Ovary (tissue), 9 donors: ENCODE measurements around the gene CALB2. TPM values are rescaled to one million over a fixed set of nuclear protein-coding genes. Genes with fewer than 3 reads are reported as not detected.

Experiments
- DNase-seq, 5 donors: peaks; one replicate each; pipeline ENCODE4 v3.0.0-alpha.2; 2019 to 2020
- H3K27ac ChIP-seq, 2 donors: fragments of 200-600 bp; one replicate each; pipeline versions ENCODE4 v1.5.1 to v1.8.0; 2019 to 2022
- H3K27me3 ChIP-seq: fragments of 200-600 bp; one replicate; pipeline ENCODE4 v1.8.0; 2022
- H3K36me3 ChIP-seq: fragments of 200-600 bp; sonication (generic); one replicate; pipeline ENCODE4 v1.5.1; 2019
- H3K4me1 ChIP-seq: one replicate; pipeline ENCODE4 v1.8.1; 2013; ENCODE audit warnings: mild to moderate bottlenecking, moderate library complexity; ENCODE audit not compliant: insufficient read depth
- H3K4me3 ChIP-seq: fragments of 200-600 bp; sonication (generic); one replicate; pipeline ENCODE4 v1.5.1; 2017
- H3K9me3 ChIP-seq, 2 donors: fragments of 200-600 bp in 1 of 2; sonication (generic) in 1 of 2; one replicate each; pipeline versions ENCODE4 v1.5.1 to v1.8.1; 2013 to 2019; ENCODE audit warnings: mild to moderate bottlenecking in 1 of 2, moderate library complexity in 1 of 2
- EP300 ChIP-seq: sonication (generic); formaldehyde crosslinking; IDR thresholded peaks from one replicate; pipeline ENCODE4 v1.6.1; 2017; ENCODE audit warnings: antibody characterized with exemption
- POLR2A ChIP-seq: fragments of 450-650 bp; IDR thresholded peaks from one replicate; pipeline ENCODE4 v1.6.1; 2017; ENCODE audit warnings: antibody characterized with exemption, mild to moderate bottlenecking, moderate library complexity
- WGBS, 3 donors: extraction: QIAGEN DNeasy Blood & Tissue Kit in 1 of 3; methylation state at CpG; one replicate each; pipeline versions ENCODE4 v1.1.5 to v1.1.7; 2013 to 2017; 5-methylcytosine and 5-hydroxymethylcytosine counted together
- intact Hi-C, 4 donors: fragments of 100-400 bp; cut with DNase I; formaldehyde crosslinking; loops; one replicate each; pipeline versions ENCODE4 v1.11.0 to v1.15.1; 2022 to 2023
- polyA plus RNA-seq, 2 donors: library from polyadenylated mRNA; stranded (reverse); fragments of 200-250 nt in 1 of 2; fragments of 350-450 nt in 1 of 2; fragmentation: Illumina TruSeq in 1 of 2; extraction: RNeasy Lipid Tissue Mini Kit (QIAGEN cat#74804) in 1 of 2; gene quantifications; one replicate each; pipeline ENCODE4 v1.2.3, GENCODE V29; 2013 to 2014
- total RNA-seq, 7 donors: library from RNA; depleted of rRNA in 2 of 7; stranded (reverse); fragments of >200 nt in 2 of 7; fragmentation: NEBNext Ultra II Directional in 3 of 7; extraction: Animal tissue kit (Norgen Biotek cat#: 25700) in 3 of 7; gene quantifications; one replicate each; pipeline versions ENCODE4 v1.1.0 to v1.2.4, GENCODE V29; 2016 to 2023
- TF ChIP-seq, protein P1 (sequence below), 3 donors: fragments of 450-650 bp in 2 of 3; fragments of 200-600 bp in 1 of 3; IDR thresholded peaks; one replicate each; pipeline versions ENCODE4 v1.5.1 to v1.8.0; 2016 to 2022; ENCODE audit warnings: antibody characterized with exemption in 3 of 3, mild to moderate bottlenecking in 1 of 3
- donor health status: DM: no; HTN: no; CAD: no; lungs with moderate emphysema.
- donor health status: DM: no; HTN: no; CAD: no.
- donor health status: Bipolar disorder and iron deficiency.
- donor health status: DM: yes; HTN: yes; CAD: no.
- donor health status: DM: no; HTN: no; CAD: no.
- donor health status: DM: yes; HTN: yes; CAD: no.

The CALB2 gene
- total and polyA plus RNA-seq, 9 donors: 1.7 to 176 (median 5.2) TPM

DNA sequence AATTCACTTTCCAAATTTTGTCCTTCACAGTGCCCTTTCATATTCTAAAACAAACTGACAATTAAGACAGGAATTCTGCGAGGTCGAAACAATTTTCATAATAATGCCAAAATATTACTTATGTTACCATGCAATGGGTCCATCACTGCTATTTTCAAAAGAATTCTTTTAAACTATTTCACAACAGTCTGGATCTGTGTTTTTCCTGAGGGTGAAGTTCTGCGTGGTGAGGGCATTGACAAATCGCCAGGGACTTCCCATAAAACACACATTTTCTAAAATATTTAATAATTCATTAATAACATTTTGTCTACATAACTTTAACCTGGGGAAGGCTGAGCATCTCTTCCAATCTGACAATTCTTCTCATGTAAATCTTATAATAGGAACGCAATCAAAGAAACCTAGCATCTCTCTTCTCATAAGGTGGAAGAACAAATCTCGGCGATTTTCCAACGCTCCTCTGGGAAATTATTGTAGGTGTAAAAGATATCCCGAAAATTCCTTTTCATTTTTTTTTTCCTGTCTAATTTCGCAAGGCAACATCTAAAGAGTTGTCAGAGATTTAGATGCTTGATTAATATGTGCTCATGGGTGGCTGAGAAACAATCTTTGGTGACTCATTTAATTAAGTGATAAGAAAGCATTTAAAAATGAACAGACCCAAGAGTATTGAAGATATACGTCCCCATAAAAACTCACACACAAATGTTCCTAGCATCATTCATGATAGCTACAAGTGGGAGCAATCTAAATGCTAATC lies 41.5 kb downstream of the CALB2 start:
- Histone ChIP-seq H3K27ac (no peak overlapping the region), H3K36me3 (no peaks in the 10 kb centered on the region), H3K4me3 (no peak overlapping the region), H3K9me3 (no peaks in the 10 kb centered on the region), H3K4me1 (no peaks in the 10 kb centered on the region), H3K27me3 (no peaks in the 10 kb centered on the region)
- 80 to 83% (median 81%) methylated on average over 11 of the region's 11 CpGs for WGBS, 3 donors
- no peak for DNase-seq
- intact Hi-C loops: no loop called here
- TF ChIP-seq, protein P1, sequence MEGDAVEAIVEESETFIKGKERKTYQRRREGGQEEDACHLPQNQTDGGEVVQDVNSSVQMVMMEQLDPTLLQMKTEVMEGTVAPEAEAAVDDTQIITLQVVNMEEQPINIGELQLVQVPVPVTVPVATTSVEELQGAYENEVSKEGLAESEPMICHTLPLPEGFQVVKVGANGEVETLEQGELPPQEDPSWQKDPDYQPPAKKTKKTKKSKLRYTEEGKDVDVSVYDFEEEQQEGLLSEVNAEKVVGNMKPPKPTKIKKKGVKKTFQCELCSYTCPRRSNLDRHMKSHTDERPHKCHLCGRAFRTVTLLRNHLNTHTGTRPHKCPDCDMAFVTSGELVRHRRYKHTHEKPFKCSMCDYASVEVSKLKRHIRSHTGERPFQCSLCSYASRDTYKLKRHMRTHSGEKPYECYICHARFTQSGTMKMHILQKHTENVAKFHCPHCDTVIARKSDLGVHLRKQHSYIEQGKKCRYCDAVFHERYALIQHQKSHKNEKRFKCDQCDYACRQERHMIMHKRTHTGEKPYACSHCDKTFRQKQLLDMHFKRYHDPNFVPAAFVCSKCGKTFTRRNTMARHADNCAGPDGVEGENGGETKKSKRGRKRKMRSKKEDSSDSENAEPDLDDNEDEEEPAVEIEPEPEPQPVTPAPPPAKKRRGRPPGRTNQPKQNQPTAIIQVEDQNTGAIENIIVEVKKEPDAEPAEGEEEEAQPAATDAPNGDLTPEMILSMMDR (IDR thresholded peaks at IDR 0.05): no peak
- TF ChIP-seq EP300: no peak

DNA sequence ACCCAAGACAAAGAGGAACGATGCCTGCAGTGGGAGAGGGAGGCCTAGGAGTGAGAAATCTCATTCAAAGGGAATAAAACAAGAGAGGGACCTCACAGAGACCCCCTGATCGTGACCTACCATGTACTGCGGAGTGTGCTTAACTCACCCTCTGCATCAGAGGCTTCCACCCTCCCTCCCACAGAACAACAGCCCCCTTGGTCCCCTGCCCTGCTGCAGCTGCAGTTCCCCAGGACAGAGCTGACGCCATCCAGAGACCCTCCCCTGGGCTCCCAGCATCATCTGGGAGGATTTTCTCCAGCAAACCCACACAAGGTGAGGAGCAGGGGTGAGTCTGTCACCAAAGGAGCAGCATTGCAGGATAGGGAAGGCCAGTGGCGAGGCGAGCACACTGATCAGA lies 43.5 kb downstream of the CALB2 start:
- intact Hi-C loops: no loop called here
- TF ChIP-seq, protein P1 (IDR thresholded peaks at IDR 0.05): no peak
- TF ChIP-seq EP300: no peak
- TF ChIP-seq POLR2A: no peak
- no peaks in the 10 kb centered on the region for H3K27me3 ChIP-seq
- H3K36me3 ChIP-seq: no peaks in the 10 kb centered on the region
- H3K4me3 ChIP-seq: no peak overlapping the region
- WGBS, 3 donors: 67 to 76% (median 68%) methylated on average over 6 of the region's 6 CpGs
- no peaks in the 10 kb centered on the region for H3K4me1 ChIP-seq
- no peak overlapping the region for H3K27ac ChIP-seq
- no peak for DNase-seq
- H3K9me3 ChIP-seq: no peaks in the 10 kb centered on the region

DNA sequence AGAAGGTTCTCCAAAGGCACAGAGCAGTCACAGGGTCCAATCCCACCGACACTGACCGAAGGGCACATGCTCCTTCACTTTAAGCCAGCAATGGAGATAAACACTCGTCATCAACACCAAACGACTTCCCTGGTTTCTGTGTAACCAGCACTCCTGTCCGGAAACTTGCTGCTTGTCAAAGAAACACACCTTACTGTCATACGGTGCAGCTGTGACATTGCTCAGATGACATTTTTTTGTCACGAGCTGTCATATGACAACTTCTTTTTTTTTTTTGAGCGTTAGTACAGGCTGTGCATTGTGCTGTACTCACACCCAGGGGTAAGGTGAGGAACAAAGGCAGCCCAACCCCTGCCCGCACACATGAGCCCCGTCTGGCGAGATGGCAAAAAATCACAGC lies 44.2 kb downstream of the CALB2 start:
- no peaks in the 10 kb centered on the region for H3K9me3 ChIP-seq
- no peak overlapping the region for H3K27ac ChIP-seq
- intact Hi-C loops: no loop called here
- H3K4me1 ChIP-seq: no peaks in the 10 kb centered on the region
- H3K27me3 ChIP-seq: no peaks in the 10 kb centered on the region
- H3K36me3 ChIP-seq: no peaks in the 10 kb centered on the region
- no peak overlapping the region for H3K4me3 ChIP-seq
- TF ChIP-seq, protein P1 (IDR thresholded peaks at IDR 0.05): no peak
- TF ChIP-seq POLR2A (no peak), EP300 (no peak)
- 79 to 82% (median 80%) methylated on average over 11 of the region's 11 CpGs for WGBS, 3 donors
- no peak for DNase-seq

DNA sequence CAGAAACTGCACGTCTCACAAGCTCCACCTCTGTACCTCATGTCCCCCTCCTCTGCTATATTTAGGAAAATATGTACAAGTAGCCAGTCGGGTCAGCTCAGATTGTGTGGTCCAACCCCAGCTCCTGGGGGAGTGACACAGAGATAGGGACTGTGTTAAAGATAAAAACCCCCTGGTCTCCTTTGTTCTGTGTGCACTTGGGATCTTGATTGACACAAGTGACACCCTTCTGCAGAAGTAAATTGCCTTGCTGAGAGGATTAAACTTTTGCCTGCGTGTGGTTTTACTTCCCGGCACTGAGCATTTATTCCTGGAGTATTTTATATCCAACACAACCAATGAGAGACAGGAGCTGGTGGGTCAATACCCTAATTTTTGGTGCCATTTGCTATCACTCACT lies 45.8 kb downstream of the CALB2 start:
- no peak for TF ChIP-seq POLR2A
- TF ChIP-seq, protein P1 (IDR thresholded peaks at IDR 0.05): no peak
- TF ChIP-seq EP300: no peak
- H3K9me3 ChIP-seq: no peaks in the 10 kb centered on the region
- no peaks in the 10 kb centered on the region for H3K27me3 ChIP-seq
- peaks cover 3% of the 10 kb centered on the region for H3K4me1 ChIP-seq
- intact Hi-C loops: no loop called here
- no peak overlapping the region for H3K4me3 ChIP-seq
- no peaks in the 10 kb centered on the region for H3K36me3 ChIP-seq
- 68 to 80% (median 71%) methylated on average over 4 of the region's 4 CpGs for WGBS, 3 donors
- DNase-seq: no peak
- H3K27ac ChIP-seq: no peak overlapping the region
